Ishikawa (cell line): ENCODE data around the gene PLEKHA1.

Source experiments
- CEBPB ChIP-seq: IDR thresholded peaks from 2 replicates; pipeline ENCODE4 v1.6.1; 2012
- CREB1 ChIP-seq: IDR thresholded peaks from 2 replicates; pipeline ENCODE4 v1.6.1; 2012; ENCODE audit warnings: low read depth
- EGR1 ChIP-seq: IDR thresholded peaks from 2 replicates; pipeline ENCODE4 v1.6.1; 2012
- EP300 ChIP-seq: IDR thresholded peaks from 2 replicates; pipeline ENCODE4 v1.6.1; 2012; ENCODE audit warnings: borderline replicate concordance
- FOXM1 ChIP-seq: IDR thresholded peaks from 2 replicates; pipeline ENCODE4 v1.6.1; 2012; ENCODE audit warnings: low read depth, borderline replicate concordance
- MAX ChIP-seq: IDR thresholded peaks from 2 replicates; pipeline ENCODE4 v1.6.1; 2012
- NFIC ChIP-seq: IDR thresholded peaks from 2 replicates; pipeline ENCODE4 v1.6.1; 2012
- RAD21 ChIP-seq: IDR thresholded peaks from 2 replicates; pipeline ENCODE4 v1.6.1; 2012; ENCODE audit warnings: low read depth
- REST ChIP-seq: IDR thresholded peaks from 2 replicates; pipeline ENCODE4 v1.6.1; 2012; ENCODE audit warnings: low read depth, mild to moderate bottlenecking
- TAF1 ChIP-seq: IDR thresholded peaks from 2 replicates; pipeline ENCODE4 v1.6.1; 2012; ENCODE audit warnings: low read depth, mild to moderate bottlenecking
- TCF12 ChIP-seq: IDR thresholded peaks from 2 replicates; pipeline ENCODE4 v1.6.1; 2012; ENCODE audit warnings: low read depth
- TEAD4 ChIP-seq: IDR thresholded peaks from 2 replicates; pipeline ENCODE4 v1.6.1; 2012
- YY1 ChIP-seq: IDR thresholded peaks from 2 replicates; pipeline ENCODE4 v1.6.1; 2012; ENCODE audit warnings: low read depth
- ZBTB7A ChIP-seq: IDR thresholded peaks from 2 replicates; pipeline ENCODE4 v1.6.1; 2012; ENCODE audit warnings: low read depth
- TF ChIP-seq, protein P1 (sequence below): IDR thresholded peaks from 2 replicates; pipeline ENCODE4 v1.6.1; 2012

The PLEKHA1 gene

GRCh38 chr10:122374859-122375678 lies 561 bp downstream of the PLEKHA1 start:
- TF ChIP-seq TCF12 (peak; percentile 66; the same call in 1 of the 2 replicates), FOXM1 (no peak), TEAD4 (peak; percentile 15; the same call in 1 of the 2 replicates), CEBPB (no peak), REST (0 out of 2 replicates have a peak, but pooled peaks have one; percentile 2), YY1 (no peak), EP300 (no peak; the same call in 1 of the 2 replicates), CREB1 (no peak), EGR1 (peak; percentile 6; the same call in 1 of the 2 replicates), TAF1 (peak; percentile 58; the same call in 1 of the 2 replicates), ZBTB7A (peak; percentile 70; the same call in 1 of the 2 replicates), RAD21 (peak; percentile 10; the same call in 1 of the 2 replicates), MAX (peak; percentile 90), NFIC (peak; percentile 49)
- TF ChIP-seq, protein P1, sequence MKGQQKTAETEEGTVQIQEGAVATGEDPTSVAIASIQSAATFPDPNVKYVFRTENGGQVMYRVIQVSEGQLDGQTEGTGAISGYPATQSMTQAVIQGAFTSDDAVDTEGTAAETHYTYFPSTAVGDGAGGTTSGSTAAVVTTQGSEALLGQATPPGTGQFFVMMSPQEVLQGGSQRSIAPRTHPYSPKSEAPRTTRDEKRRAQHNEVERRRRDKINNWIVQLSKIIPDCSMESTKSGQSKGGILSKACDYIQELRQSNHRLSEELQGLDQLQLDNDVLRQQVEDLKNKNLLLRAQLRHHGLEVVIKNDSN: no peak

GRCh38 chr10:122375679-122376160 lies 1.2 kb downstream of the PLEKHA1 start:
- TF ChIP-seq TEAD4 (no peak), TAF1 (no peak), MAX (no peak), EGR1 (no peak), NFIC (no peak), YY1 (no peak), REST (no peak), EP300 (no peak), ZBTB7A (no peak), RAD21 (no peak), CREB1 (no peak), TCF12 (no peak), CEBPB (no peak)
- TF ChIP-seq, protein P1: no peak

DNA sequence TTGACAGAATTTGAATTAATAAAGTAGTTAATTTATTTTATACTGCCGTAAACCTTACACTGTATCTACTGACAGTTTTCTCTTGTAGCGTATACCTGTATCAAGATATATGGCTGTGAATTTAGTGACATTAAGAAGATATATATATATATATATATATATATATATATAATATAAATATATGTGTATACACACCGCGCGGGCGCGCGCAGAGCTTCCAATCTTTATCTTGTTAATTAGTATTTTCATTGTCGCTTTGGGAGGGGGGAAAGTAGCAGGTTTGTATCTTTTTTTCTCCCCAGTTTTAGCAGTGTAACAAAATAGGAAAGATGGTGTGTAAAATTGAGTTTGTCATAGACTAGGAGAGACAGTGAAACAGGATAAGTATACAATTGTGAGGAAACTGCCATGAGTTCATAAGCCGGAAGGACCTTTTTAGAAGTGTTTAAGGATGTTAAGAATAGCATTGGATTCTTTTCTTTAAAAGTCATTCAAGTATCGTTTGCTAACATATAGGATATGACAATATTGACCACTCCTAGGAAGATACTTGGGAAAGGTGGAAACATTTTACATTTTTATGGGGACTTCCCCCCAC lies 2.0 kb downstream of the PLEKHA1 start:
- TF ChIP-seq TCF12 (no peak), TEAD4 (no peak), ZBTB7A (no peak), TAF1 (no peak), CREB1 (no peak), EGR1 (no peak), YY1 (no peak), NFIC (no peak), CEBPB (no peak), REST (no peak), EP300 (no peak), FOXM1 (no peak), RAD21 (no peak), MAX (no peak)
- TF ChIP-seq, protein P1: no peak
